SU-DHL-6 (cell line): Measurements from ENCODE around the gene CCDC81.

ENCODE experiments used
- CTCF ChIP-seq: fragments of 200-600 bp; sonication (generic); IDR thresholded peaks from one replicate; pipeline ENCODE4 v1.5.1; 2017; ENCODE audit warnings: antibody characterized with exemption, mild to moderate bottlenecking, low read length, moderate library complexity; ENCODE audit not compliant: insufficient read depth, poor library complexity, severe bottlenecking
- EZH2phosphoT487 ChIP-seq: fragments of 200-600 bp; sonication (generic), shearing (Covaris generic); conservative IDR thresholded peaks from 2 replicates; pipeline ENCODE4 v1.6.1; 2018; ENCODE audit warnings: mild to moderate bottlenecking, antibody characterized with exemption, low read length, moderate library complexity, mixed read lengths

GRCh38 chr11:86370922-86371594 is 3.6 kb upstream of the CCDC81 start:
- TF ChIP-seq CTCF (no peak), EZH2phosphoT487 (no peak)
